HG02981 (cell line): ENCODE results near the gene PMIS2.

Source experiments
- ATAC-seq: cut with Tn5 transposase; IDR thresholded peaks from one replicate; pipeline ENCODE4 v1.9.1; 2021; ENCODE audit warnings: mild to moderate bottlenecking, moderate library complexity; ENCODE audit not compliant: unreplicated experiment

The PMIS2 gene

GRCh38 chr19:35623327-35624010, 37.5 kb downstream of the PMIS2 start:
- no peak for ATAC-seq

DNA sequence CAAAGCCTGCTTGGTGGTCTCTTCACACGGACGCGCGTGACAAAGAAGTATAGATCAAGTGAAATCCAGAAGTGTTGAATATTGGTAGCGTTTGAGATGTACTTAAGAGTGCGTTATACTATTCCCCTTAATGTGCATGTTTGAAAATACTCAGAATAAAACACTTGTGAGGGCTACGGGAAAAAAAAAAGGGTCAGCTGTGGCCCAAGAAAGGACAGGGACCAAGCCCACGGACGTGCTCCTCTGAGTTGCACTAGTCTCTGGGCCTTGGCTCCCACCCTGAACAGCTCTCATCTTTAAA, 42.2 kb downstream of the PMIS2 start:
- ATAC-seq = no peak

DNA sequence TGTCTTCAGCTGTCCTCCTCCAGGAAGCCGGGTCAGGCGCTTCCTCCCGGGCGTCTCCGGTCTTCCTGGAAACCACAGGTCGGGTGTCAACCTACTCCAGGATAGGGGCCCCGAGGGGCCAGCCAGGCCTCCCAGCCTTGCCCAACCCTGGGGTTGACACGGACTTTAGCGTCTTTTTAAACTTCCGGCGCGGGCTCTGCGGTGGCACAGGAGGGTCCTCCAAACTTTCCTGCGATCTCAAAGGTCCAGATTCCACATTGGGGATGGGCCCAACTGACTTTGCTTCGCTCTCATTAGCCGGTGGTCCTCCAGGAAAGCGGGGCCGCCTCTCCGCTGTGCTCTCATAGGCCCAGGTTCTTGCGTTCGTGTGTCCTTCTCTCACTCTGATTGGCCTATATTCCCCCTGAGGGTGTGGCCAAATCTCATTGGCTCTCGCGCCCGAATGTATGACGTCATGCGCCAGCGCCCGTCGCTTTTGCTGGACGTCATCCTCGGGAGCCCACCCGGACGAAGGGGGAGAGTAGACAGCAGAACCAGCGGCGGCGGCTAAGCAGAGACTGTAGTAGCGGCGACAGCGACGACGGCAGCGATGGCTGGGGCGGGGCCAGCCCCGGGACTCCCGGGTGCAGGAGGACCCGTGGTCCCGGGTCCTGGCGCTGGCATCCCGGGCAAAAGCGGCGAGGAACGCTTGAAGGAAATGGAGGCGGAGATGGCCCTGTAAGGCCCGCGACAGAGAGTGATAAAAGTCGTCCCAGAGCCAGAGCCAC, 42.8 kb downstream of the PMIS2 start, which contains the start of gene RBM42:
TSS of gene RBM42 (plus strand) at position 472 of the 767 bp plus-strand sequence. CDS start at position 590, 118 bp downstream.
- ATAC-seq = peak; percentile 97

- no peak for ATAC-seq
Measured at GRCh38 chr19:35629332-35629633, 43.3 kb downstream of the PMIS2 start.

DNA sequence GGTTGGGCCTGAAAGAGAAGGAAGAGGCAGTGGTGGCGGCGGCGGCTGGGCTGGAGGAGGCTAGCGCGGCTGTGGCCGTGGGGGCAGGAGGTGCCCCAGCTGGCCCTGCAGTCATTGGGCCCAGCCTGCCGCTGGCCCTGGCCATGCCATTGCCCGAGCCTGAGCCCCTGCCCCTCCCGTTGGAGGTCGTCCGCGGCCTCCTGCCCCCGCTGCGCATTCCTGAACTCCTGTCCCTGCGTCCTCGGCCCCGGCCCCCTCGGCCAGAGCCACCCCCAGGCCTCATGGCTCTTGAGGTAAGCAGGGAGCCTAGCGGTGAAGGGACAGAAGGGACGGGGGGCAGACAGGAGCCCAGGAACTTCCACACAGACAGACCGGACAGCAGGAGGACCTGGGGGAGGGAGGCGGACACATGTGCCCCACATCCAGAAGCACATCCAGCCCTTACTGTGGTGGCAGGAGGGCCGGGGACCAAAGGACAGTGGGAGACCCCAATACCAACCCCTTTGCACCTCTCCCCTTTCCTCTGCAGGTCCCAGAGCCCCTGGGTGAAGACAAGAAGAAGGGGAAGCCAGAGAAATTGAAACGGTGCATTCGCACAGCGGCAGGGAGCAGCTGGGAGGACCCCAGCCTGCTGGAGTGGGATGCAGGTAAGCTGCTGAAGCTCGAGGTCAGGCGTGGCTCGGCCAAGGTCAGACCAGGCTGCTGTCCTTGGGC, 47.9 kb downstream of the PMIS2 start:
- no peak for ATAC-seq

- no peak for ATAC-seq
Measured at GRCh38 chr19:35636651-35637050, 50.7 kb downstream of the PMIS2 start.
